ENCODE data around the gene PAPSS2. TPM values are rescaled to one million over a fixed set of nuclear protein-coding genes. Genes with fewer than 3 reads are reported as not detected.

PAPSS2 gene
- total and polyA plus RNA-seq, 4 donors, result 19.8 to 57.2 (median 31.5) TPM

DNA sequence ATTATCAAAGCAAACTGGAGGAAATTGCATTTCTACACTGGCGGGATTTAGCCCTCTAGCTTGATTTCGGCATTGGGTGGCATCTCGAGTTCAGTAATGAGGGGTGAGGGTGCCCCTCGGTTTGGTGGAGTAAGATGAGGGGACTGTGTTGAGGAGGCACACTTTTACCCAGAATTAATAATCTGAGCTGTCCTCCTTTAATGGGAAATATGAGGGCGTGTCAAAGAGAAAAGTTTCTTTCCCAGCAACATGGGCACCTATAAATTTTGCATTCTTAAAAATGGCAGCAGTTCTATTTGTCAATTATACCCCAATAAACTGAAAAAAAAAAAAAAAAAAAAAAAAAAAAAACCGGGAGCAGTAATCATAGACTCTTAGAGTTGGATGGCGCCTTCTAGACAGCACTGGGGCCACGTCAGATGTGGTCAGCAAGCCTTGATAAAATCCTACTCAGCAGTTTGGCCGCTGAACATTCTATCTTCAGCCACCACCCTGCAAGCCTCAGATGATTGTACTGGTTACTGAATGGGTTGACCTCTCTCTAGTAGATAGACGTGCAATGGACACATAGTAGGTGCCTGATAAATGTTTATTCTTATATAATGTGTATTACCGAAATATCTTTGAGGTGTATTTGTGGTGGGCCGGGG lies 931 bp downstream of the PAPSS2 start:
- DNase-seq (peak in 1 of 2 donors; percentile 73), ATAC-seq (ENCODE audit: low FRiP score) (peak; percentile 60)
- H3K27ac ChIP-seq (ENCODE audit: low read depth in 1 of 2, low read length in 2 of 2), result no peak overlapping the region
- intact Hi-C loops (cut with DNase I), result no loop called here
- no peaks in the 10 kb centered on the region for H3K27me3 ChIP-seq (ENCODE audit: control insufficient read depth in 1 of 2, insufficient read depth in 2 of 2, low read length in 1 of 2)
- no peaks in the 10 kb centered on the region for H3K9me3 ChIP-seq (ENCODE audit: control insufficient read depth, low read length)
- no peaks in the 10 kb centered on the region for H3K4me1 ChIP-seq (ENCODE audit: control insufficient read depth in 1 of 2, insufficient read depth in 2 of 2, low read length in 2 of 2)
- WGBS, 2 donors, result 30 to 35% methylated on average over 12 of the region's 12 CpGs
- H3K36me3 ChIP-seq (ENCODE audit: control insufficient read depth in 1 of 2, insufficient read depth in 2 of 2, low read length in 1 of 2), result no peaks in the 10 kb centered on the region
- peak overlapping the region; percentile 40 to 76 for H3K4me3 ChIP-seq (ENCODE audit: low read length in 2 of 2)

DNA sequence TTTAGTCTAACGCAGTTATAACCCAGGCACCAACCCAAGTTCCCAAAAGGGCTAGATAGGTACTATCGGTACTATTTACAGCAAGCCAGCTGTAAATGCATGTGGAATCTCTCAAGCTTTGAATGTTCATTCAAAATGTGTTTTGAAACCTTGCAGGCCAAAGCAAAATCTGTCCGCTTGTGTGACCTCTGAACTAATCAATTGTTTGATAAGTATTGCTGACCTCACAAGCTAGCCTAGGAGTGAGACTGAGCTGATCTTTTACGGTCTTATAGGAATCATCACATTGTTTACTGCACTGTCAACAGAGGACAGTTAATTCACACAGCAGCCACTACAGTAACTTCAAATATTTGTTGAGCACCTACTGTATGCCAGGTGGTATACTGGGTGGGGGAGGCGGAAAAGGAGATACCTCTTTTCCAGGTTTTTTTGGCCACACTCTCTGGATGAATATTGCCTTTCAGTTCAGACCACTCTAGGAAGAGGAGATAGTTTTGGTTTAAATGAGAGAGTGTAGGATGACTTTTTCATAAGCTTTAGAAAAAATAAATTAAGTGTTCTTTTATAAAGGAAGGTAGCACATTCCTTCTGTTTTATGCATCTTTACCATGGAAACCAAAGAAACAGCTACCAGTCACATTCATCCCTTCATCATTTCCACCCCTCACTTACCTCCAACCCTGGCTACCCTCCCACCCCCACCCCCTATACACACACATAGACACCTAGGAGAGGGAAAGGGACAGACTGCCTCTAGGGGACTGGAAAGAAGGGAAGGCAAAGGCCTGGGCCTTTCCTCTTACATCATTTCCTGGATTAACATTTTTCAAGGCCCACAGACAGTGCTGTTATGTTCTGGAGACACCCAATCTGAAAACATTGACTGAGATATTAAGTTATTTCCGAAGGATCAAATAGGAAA lies 2.4 kb downstream of the PAPSS2 start:
- no peaks in the 10 kb centered on the region for H3K36me3 ChIP-seq (ENCODE audit: control insufficient read depth in 1 of 2, insufficient read depth in 2 of 2, low read length in 1 of 2)
- no peaks in the 10 kb centered on the region for H3K27me3 ChIP-seq (ENCODE audit: control insufficient read depth in 1 of 2, insufficient read depth in 2 of 2, low read length in 1 of 2)
- 94 to 95% methylated on average over 6 of the region's 6 CpGs for WGBS, 2 donors
- H3K4me1 ChIP-seq (ENCODE audit: control insufficient read depth in 1 of 2, insufficient read depth in 2 of 2, low read length in 2 of 2), result no peaks in the 10 kb centered on the region
- no peak overlapping the region for H3K27ac ChIP-seq (ENCODE audit: low read depth in 1 of 2, low read length in 2 of 2)
- intact Hi-C loops (cut with DNase I), result no loop called here
- DNase-seq, result no peak
- H3K9me3 ChIP-seq (ENCODE audit: control insufficient read depth, low read length), result no peaks in the 10 kb centered on the region
- ATAC-seq (ENCODE audit: low FRiP score), result no peak
- H3K4me3 ChIP-seq (ENCODE audit: low read length in 2 of 2), result no peak overlapping the region

DNA sequence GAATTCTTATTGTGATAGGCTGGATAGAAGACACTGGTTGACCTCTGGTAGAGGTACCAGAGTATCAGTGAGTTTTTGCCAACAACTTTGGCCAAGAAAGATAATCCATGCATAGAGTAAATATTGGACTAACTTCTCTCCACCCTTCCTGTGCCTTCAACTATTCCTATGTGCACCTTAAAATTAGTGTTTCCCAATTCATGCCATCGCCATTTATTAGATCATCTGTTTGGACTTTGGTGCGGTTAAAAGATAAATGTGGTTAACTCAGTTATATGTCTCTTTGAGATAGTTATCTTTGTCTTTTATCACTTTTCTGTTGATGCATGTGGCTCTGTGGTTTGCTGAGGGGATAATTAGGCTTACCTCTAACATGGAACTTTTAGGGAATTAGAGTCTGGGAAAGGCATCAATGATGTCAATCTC lies 4.6 kb downstream of the PAPSS2 start:
- no peaks in the 10 kb centered on the region for H3K27me3 ChIP-seq (ENCODE audit: control insufficient read depth in 1 of 2, insufficient read depth in 2 of 2, low read length in 1 of 2)
- DNase-seq, result no peak
- H3K27ac ChIP-seq (ENCODE audit: low read depth in 1 of 2, low read length in 2 of 2), result no peak overlapping the region
- no peaks in the 10 kb centered on the region for H3K36me3 ChIP-seq (ENCODE audit: control insufficient read depth in 1 of 2, insufficient read depth in 2 of 2, low read length in 1 of 2)
- H3K4me1 ChIP-seq (ENCODE audit: control insufficient read depth in 1 of 2, insufficient read depth in 2 of 2, low read length in 2 of 2), result no peaks in the 10 kb centered on the region
- ATAC-seq (ENCODE audit: low FRiP score), result no peak
- WGBS, 2 donors, result 96 to 98% methylated on average over 2 of the region's 2 CpGs
- no peak overlapping the region for H3K4me3 ChIP-seq (ENCODE audit: low read length in 2 of 2)
- intact Hi-C loops (cut with DNase I), result no loop called here
- no peaks in the 10 kb centered on the region for H3K9me3 ChIP-seq (ENCODE audit: control insufficient read depth, low read length)

DNA sequence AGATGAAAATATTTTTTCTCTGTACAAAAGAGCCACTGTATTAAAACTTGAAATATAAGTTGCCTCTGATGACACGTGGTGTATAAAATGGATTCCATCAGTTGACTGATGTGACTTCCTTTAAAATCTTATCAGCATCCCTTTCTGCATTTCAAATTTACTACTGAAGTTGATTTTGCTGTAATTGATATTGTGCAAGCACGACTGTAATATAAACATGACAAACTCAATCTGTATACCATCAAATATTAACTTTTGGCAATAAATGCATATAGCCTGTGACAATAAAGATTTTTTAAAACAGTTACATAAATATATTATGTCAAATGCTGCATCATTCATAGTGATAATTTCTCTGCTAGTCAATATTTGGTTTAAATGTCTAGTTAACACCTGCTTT lies 7.8 kb downstream of the PAPSS2 start:
- intact Hi-C loops (cut with DNase I), result no loop called here
- no peaks in the 10 kb centered on the region for H3K27me3 ChIP-seq (ENCODE audit: control insufficient read depth in 1 of 2, insufficient read depth in 2 of 2, low read length in 1 of 2)
- WGBS, 2 donors, result 75 to 81% methylated on average over 2 of the region's 2 CpGs
- no peak overlapping the region for H3K27ac ChIP-seq (ENCODE audit: low read depth in 1 of 2, low read length in 2 of 2)
- H3K4me1 ChIP-seq (ENCODE audit: control insufficient read depth in 1 of 2, insufficient read depth in 2 of 2, low read length in 2 of 2), result no peaks in the 10 kb centered on the region
- H3K9me3 ChIP-seq (ENCODE audit: control insufficient read depth, low read length), result no peaks in the 10 kb centered on the region
- no peaks in the 10 kb centered on the region for H3K36me3 ChIP-seq (ENCODE audit: control insufficient read depth in 1 of 2, insufficient read depth in 2 of 2, low read length in 1 of 2)
- ATAC-seq (ENCODE audit: low FRiP score) (no peak), DNase-seq (no peak)
- H3K4me3 ChIP-seq (ENCODE audit: low read length in 2 of 2), result no peak overlapping the region

DNA sequence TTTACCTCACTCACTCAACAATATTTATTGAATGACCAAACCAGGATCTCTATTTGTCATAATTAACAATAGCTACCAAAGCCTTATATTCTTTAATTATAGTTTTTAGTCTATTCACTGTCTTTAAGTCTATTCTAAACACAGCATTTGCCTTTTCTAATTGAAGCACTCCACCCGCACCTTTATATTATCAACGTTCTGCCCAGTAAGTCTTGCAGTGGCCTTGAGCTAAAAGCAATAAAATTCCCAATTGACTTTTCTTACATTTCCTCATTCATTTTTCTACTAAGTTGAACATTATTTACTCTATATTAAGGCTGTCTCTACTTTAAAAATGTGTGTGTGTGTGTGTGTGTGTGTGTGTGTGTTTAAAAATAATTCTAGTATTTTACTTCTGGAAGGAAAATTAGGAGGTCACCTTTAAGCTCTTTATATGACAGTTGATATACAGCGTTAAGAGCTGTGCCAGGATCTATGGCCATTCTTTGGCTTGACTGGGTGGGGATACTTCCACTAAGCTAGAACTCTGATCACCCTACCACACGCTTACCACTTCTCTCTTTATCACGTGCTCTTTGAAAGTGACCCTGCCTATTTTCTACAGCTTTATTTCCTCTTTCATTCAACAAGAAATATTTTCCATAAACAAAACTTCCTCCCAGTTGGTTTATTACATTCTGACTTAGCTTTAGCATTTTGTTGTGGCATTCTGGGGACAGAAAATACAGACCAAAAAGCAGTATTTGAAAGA lies 8.8 kb downstream of the PAPSS2 start:
- WGBS, 2 donors, result 85% methylated on average over 5 of the region's 5 CpGs
- intact Hi-C loops (cut with DNase I), result no loop called here
- no peaks in the 10 kb centered on the region for H3K4me1 ChIP-seq (ENCODE audit: control insufficient read depth in 1 of 2, insufficient read depth in 2 of 2, low read length in 2 of 2)
- H3K27me3 ChIP-seq (ENCODE audit: control insufficient read depth in 1 of 2, insufficient read depth in 2 of 2, low read length in 1 of 2), result no peaks in the 10 kb centered on the region
- ATAC-seq (ENCODE audit: low FRiP score), result no peak
- H3K4me3 ChIP-seq (ENCODE audit: low read length in 2 of 2), result no peak overlapping the region
- no peaks in the 10 kb centered on the region for H3K36me3 ChIP-seq (ENCODE audit: control insufficient read depth in 1 of 2, insufficient read depth in 2 of 2, low read length in 1 of 2)
- no peak for DNase-seq
- no peak overlapping the region for H3K27ac ChIP-seq (ENCODE audit: low read depth in 1 of 2, low read length in 2 of 2)
- no peaks in the 10 kb centered on the region for H3K9me3 ChIP-seq (ENCODE audit: control insufficient read depth, low read length)

DNA sequence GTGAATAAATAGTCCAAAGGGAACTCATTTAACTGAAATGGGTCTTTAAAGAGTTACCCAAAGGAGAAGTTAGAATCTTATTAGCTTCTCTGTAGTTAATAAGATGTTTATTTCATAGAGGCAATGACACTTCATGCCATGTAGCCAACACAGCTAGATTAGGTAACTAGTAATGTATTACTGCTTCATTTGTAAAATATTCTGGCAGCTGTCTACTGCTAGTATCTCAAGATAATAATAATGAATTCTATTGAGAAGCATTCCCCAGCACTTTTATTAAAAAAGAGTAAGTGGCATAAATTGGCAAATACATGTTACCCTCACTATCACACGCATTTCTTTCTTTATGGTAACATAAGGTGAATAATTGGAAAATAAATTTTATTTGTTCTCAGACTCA lies 10.1 kb downstream of the PAPSS2 start:
- intact Hi-C loops (cut with DNase I), result no loop called here
- WGBS, 2 donors, result 97 to 98% methylated on average over 1 of the region's 1 CpG
- no peaks in the 10 kb centered on the region for H3K4me1 ChIP-seq (ENCODE audit: control insufficient read depth in 1 of 2, insufficient read depth in 2 of 2, low read length in 2 of 2)

DNA sequence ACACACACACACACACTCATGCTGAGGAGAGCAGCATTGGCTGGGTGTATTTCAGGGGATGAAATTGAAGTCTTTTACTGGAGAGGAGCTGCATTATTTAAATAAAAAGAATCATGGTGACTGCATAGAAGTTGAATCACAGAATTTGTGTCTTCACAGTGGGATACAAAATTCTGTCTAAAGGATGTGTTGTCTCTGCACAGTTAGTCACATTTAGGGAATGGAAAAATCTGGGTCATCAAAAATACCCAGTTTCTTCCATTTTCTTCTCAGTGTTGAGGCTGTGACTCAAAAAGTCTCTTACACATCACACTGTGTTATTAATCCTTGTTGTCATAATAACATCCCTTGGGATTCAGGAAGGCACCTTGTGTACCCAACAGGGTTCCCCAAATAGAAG lies 10.9 kb downstream of the PAPSS2 start:
- H3K4me3 ChIP-seq (ENCODE audit: low read length in 2 of 2), result no peak overlapping the region
- DNase-seq, result no peak
- intact Hi-C loops (cut with DNase I), result no loop called here

More for the DNA sequence above, 10.1 kb downstream of the PAPSS2 start:
- DNase-seq (no peak), ATAC-seq (ENCODE audit: low FRiP score) (no peak)
- Histone ChIP-seq H3K27me3 (ENCODE audit: control insufficient read depth in 1 of 2, insufficient read depth in 2 of 2, low read length in 1 of 2) (no peaks in the 10 kb centered on the region), H3K27ac (ENCODE audit: low read depth in 1 of 2, low read length in 2 of 2) (no peak overlapping the region), H3K36me3 (ENCODE audit: control insufficient read depth in 1 of 2, insufficient read depth in 2 of 2, low read length in 1 of 2) (no peaks in the 10 kb centered on the region), H3K4me3 (ENCODE audit: low read length in 2 of 2) (no peak overlapping the region), H3K9me3 (ENCODE audit: control insufficient read depth, low read length) (no peaks in the 10 kb centered on the region)

DNA sequence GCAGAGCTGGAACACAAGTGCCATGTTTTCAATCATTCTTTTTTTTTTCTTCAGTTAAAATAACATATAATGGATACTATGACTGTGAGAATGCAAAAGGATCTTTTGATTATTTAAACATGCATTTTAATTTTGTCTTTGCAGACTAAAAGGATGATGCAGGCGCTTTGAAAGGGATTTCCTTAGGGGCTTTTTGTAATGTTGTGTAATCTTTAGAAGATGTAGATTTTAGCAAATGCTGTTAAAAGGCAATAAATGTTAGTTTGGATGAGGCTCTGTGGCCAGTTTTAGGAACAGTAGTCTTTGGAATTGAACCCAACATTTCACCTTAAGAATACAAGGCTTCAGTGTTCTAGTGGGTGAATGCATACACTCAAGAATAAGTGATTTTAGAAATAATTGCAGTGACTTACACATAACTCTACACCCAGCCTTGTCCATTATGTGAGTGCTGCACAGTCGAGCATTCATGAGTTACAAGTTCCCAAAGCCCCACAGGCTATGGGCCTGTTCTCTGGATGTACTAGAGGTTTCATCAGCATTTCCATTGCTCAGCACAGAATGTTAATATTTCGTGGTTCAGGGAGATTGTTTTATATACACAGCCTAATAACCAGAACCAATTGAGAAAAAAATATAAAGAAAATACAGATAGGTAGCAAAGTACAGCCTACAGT lies 11.6 kb downstream of the PAPSS2 start:
- DNase-seq, result no peak
- intact Hi-C loops (cut with DNase I), result no loop called here
- no peaks in the 10 kb centered on the region for H3K27me3 ChIP-seq (ENCODE audit: control insufficient read depth in 1 of 2, insufficient read depth in 2 of 2, low read length in 1 of 2)

More for the DNA sequence above, 10.9 kb downstream of the PAPSS2 start:
- no peak for ATAC-seq (ENCODE audit: low FRiP score)
- Histone ChIP-seq H3K27ac (ENCODE audit: low read depth in 1 of 2, low read length in 2 of 2) (no peak overlapping the region), H3K9me3 (ENCODE audit: control insufficient read depth, low read length) (no peaks in the 10 kb centered on the region), H3K27me3 (ENCODE audit: control insufficient read depth in 1 of 2, insufficient read depth in 2 of 2, low read length in 1 of 2) (no peaks in the 10 kb centered on the region), H3K4me1 (ENCODE audit: control insufficient read depth in 1 of 2, insufficient read depth in 2 of 2, low read length in 2 of 2) (no peaks in the 10 kb centered on the region), H3K36me3 (ENCODE audit: control insufficient read depth in 1 of 2, insufficient read depth in 2 of 2, low read length in 1 of 2) (no peaks in the 10 kb centered on the region)

More for the DNA sequence above, 11.6 kb downstream of the PAPSS2 start:
- 56 to 81% methylated on average over 3 of the region's 3 CpGs for WGBS, 2 donors
- ATAC-seq (ENCODE audit: low FRiP score), result no peak
- Histone ChIP-seq H3K9me3 (ENCODE audit: control insufficient read depth, low read length) (no peaks in the 10 kb centered on the region), H3K27ac (ENCODE audit: low read depth in 1 of 2, low read length in 2 of 2) (no peak overlapping the region), H3K36me3 (ENCODE audit: control insufficient read depth in 1 of 2, insufficient read depth in 2 of 2, low read length in 1 of 2) (no peaks in the 10 kb centered on the region), H3K4me1 (ENCODE audit: control insufficient read depth in 1 of 2, insufficient read depth in 2 of 2, low read length in 2 of 2) (no peaks in the 10 kb centered on the region), H3K4me3 (ENCODE audit: low read length in 2 of 2) (no peak overlapping the region)
